ENCODE data around the gene TRPM3.

Gene TRPM3

DNA sequence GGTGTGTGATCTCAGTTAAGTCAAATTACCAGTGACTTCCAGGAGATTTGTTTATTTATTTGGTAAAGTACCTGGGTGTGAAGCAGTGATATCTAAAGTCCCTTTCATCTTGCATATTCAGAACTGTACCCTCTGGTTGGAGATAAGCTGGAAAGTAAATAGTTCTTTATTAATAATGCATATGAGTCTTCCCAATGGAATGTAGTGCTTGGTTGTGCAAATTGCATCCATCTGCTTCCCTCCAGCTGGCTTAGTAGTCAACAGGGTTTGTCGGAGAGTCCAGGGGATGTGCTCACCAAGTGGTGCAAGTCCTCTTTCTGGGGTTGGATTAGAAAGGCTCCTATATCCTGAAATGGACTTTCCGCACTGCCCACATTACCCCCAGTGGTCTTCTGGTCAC lies 42.0 kb downstream of the TRPM3 start:
- no peak overlapping the region for H3K4me3 ChIP-seq (ENCODE audit: low read depth, low read length)

DNA sequence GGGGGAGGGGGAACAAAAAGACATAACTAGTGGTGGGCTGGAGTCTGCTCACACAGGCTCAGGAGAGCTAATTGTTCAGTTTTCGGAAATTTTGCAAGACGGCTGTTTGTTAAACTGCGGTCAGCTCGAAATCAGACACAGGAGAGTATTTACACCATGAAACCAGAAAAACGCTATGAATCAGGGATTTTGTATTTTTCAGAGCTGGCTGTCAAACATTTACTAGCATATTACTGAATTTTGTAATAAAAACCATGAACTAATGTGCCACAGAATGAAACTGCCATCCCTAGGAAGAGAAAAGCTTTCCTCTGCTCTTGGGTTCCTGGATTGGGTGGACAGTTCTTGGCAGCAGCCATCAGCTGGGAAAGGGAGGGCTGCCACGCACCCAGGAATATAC lies 45.3 kb downstream of the TRPM3 start:
- TF ChIP-seq, protein P1, sequence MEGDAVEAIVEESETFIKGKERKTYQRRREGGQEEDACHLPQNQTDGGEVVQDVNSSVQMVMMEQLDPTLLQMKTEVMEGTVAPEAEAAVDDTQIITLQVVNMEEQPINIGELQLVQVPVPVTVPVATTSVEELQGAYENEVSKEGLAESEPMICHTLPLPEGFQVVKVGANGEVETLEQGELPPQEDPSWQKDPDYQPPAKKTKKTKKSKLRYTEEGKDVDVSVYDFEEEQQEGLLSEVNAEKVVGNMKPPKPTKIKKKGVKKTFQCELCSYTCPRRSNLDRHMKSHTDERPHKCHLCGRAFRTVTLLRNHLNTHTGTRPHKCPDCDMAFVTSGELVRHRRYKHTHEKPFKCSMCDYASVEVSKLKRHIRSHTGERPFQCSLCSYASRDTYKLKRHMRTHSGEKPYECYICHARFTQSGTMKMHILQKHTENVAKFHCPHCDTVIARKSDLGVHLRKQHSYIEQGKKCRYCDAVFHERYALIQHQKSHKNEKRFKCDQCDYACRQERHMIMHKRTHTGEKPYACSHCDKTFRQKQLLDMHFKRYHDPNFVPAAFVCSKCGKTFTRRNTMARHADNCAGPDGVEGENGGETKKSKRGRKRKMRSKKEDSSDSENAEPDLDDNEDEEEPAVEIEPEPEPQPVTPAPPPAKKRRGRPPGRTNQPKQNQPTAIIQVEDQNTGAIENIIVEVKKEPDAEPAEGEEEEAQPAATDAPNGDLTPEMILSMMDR (IDR thresholded peaks at IDR 0.05; ENCODE audit: low read depth, low read length): no peak
- no peak overlapping the region for H3K4me3 ChIP-seq (ENCODE audit: low read depth, low read length)

More for the DNA sequence above, 42.0 kb downstream of the TRPM3 start:
- TF ChIP-seq, protein P1 (IDR thresholded peaks at IDR 0.05; ENCODE audit: low read depth, low read length): no peak

DNA sequence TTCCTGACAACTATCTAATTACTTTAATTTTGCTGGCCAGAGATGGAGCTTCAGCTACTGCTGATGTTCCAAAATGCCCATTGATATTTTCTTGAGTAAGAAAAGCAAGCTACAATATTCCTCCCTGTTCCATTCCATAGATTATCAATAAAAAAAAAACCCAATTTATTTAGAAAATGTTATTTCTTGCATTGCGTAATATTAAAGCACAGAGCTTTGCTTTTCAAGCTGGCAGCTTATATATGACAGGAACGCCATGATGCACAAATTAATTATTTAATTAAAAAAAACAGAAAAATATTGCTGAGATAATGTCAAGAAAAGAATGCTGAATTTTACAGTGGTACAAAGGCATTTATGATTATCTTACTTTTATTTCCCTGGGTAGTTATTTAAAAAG lies 47.9 kb downstream of the TRPM3 start:
- H3K4me3 ChIP-seq (ENCODE audit: low read depth, low read length): no peak overlapping the region
- TF ChIP-seq, protein P1 (IDR thresholded peaks at IDR 0.05; ENCODE audit: low read depth, low read length): no peak

DNA sequence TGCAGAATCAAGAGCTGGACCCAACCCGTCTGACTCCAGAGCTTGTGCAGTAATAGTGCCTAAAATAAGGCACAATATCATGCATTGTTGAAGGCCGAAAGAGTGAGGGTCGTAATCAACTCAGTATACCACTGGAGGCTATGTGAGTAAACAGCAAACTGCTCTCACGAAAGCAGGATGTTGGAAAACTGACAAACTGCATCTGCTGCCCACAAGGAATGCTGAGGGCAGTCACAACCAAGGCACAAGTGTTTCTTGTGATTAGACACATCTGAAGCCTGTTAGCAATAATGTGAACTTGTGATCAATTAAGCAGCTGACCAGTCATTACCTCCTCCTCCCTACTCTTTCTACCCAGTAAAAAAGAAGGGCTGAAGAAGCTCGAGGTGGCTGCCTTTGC lies 48.8 kb downstream of the TRPM3 start:
- TF ChIP-seq, protein P1 (IDR thresholded peaks at IDR 0.05; ENCODE audit: low read depth, low read length): no peak

DNA sequence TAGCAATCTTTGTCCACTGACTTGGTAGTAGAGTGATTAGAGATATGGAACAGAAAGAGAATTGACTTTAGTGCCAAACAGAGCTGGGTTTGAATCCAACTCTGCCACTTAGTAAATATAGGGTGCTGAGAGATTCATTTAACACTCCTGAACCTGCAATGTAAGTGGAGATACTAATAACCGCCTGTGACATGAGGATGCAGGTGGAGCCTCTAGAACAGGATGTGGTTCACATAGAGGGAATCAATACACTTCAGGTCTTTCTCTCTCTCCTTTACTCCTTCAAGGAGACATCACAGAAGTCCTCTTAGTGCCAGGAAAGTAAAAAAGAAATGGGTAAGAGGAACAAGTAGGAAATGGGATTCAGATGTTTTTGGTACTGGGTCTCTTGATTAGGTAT lies 49.8 kb downstream of the TRPM3 start:
- TF ChIP-seq, protein P1 (IDR thresholded peaks at IDR 0.05; ENCODE audit: low read depth, low read length): no peak
- H3K4me3 ChIP-seq (ENCODE audit: low read depth, low read length): no peak overlapping the region

More for the DNA sequence above, 48.8 kb downstream of the TRPM3 start:
- H3K4me3 ChIP-seq (ENCODE audit: low read depth, low read length): no peak overlapping the region

DNA sequence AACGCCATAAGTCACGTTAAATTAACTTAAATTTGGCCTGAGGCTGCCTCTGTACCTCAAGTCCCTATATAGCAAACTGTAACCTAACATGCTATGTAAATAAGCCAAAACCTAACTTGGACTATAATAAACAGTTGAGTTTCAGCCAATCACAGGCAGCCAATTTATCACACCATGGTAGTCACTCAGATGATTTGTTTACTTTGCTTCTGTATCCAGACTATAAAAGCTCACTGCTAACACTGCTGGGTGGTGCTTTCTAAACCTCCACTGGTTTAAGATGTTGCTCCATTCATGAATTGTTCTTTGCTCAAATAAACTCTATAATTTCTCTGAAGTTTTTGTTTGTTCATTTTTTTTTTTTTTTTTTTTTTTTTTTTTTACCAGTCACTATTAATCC lies 62.8 kb downstream of the TRPM3 start:
- H3K4me3 ChIP-seq (ENCODE audit: low read depth, low read length): no peak overlapping the region
- TF ChIP-seq, protein P1 (IDR thresholded peaks at IDR 0.05; ENCODE audit: low read depth, low read length): no peak

DNA sequence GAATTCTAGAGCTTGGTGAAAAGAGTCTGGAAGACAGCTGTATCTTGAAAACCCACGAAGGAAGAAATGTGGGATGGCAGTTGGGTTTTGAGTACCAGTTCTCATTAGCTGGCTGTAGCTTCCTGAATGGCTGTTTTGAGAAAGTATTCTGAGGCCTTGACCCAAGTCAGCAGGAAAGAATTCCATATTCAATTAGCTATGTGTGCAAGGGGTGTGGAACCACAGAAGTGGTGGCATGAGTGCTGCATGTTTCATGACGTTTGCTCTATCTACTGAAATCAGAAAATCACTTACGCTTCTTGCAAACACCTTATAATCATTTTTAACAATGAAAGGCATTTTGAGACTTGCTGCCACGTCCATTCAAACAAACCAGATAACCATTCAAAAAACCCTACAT lies 69.1 kb downstream of the TRPM3 start:
- no peak overlapping the region for H3K4me3 ChIP-seq (ENCODE audit: low read depth, low read length)
- TF ChIP-seq, protein P1 (IDR thresholded peaks at IDR 0.05; ENCODE audit: low read depth, low read length): no peak

Measured in WI38 (cell line).